Lower leg skin (tissue), 3 donors: ENCODE measurements around the gene C14orf180.

ENCODE experiments used
- CTCF ChIP-seq, 3 donors: fragments of 450-650 bp; IDR thresholded peaks; one replicate each; pipeline ENCODE4 v1.5.1; 2016; ENCODE audit warnings: antibody characterized with exemption in 3 of 3, mild to moderate bottlenecking in 3 of 3, moderate library complexity in 2 of 3
- POLR2A ChIP-seq, 2 donors: fragments of 450-650 bp; IDR thresholded peaks; one replicate each; pipeline ENCODE4 v1.6.1; 2016 to 2017; ENCODE audit warnings: antibody characterized with exemption in 2 of 2, mild to moderate bottlenecking in 1 of 2, moderate library complexity in 1 of 2

DNA sequence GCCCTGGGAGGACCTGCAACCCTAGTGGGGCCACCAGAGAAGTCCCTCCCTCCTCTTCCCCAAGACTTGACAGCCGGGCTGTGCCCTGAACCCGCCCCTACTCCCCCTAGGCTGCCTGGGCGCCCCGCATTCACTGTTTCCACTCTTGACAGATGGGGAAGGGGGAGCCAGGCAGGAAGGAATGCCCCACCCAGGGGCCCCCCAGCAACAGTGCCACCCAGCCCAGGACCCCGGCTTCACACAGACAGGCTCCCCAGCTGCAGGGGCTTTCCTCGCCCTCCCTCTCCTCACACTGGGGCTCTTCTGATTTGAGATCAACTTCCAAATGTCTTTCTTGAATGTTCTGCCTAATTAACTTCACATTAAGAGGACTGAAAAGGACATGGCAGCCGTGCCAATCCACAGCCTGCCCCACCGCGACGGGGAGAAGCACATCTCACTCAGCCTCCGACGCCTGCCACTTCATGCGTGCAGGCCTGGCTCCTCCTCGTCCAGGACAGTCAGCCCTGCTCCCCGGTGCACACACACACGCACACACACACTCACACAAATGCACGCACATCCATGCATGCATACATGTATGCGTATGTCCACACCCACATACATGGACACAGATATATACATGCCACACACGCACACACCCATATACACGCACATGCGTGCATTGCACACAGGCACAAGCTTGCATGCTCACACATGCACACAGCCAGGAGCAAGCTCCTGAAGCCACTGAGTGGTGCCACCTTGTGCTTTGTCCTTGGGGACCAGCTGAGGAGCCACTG is 19.6 kb upstream of the C14orf180 start:
- TF ChIP-seq CTCF (IDR thresholded peaks at IDR 0.05) (no peak), POLR2A (IDR thresholded peaks at IDR 0.05) (no peak)
